Activated T-helper 1 cell treated with Interleukin-2 at 50 U/mL for 16 hours (primary cell): Measurements from ENCODE around the gene TEAD2.
A peak's percentile ranks its signal among the peaks of the same experiment; 100 is the strongest.
"Not testable (repeated sequence)": the region's sequence is repeated elsewhere in the genome, so short reads cannot be mapped to it uniquely, and the experiment has no call there.

Source experiments
- DNase-seq: peaks from one replicate; pipeline ENCODE4 v3.0.0-alpha.2; 2020; ENCODE audit warnings: low read depth

Gene TEAD2

DNA sequence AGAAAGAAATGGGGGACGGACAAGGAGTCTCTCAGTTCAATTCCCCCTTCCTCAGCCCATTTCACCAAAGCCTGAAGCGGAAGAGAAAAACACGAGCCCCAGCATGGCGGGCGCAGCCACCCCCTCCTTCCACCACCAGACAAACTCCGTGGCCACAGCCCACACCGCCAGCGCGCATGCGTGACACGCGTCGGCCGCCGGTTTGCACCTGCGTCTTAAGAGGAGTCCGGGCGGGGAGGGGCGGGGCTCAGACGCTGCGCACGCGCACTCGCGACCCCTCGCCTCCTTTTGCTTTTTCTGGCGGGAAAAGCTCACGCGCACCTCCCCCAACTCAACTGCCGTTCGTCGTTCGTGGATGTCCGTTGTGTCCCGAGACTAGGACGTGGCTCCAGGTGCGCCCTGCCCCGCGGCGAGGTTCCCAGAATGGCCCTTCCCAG lies 25.7 kb upstream of the TEAD2 start, which contains the start of gene KASH5:
KASH5 (plus strand) TSS at position 314 of the 437 bp plus-strand sequence. CDS start 2,635 bp downstream, outside the sequence.
- DNase-seq: peak; percentile 75

DNA sequence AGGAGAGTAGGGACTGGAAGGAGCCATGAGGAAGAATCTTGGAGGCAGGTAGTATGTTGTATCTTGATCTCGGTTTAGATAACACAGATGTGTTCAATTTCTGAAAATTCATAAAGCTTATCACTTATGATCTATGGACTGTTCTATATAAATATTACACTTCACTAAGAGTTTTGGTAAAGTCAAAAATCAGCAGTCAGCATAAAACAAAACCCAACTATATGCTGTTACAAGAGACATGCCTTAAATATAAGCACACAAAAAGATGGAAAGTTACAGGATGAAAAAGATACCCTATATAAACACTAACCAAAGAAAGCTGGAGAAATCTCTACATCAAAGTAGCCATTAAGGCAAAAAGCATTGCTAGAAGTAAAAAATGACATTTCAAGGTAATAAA lies 21.4 kb upstream of the TEAD2 start:
- no peak for DNase-seq

DNA sequence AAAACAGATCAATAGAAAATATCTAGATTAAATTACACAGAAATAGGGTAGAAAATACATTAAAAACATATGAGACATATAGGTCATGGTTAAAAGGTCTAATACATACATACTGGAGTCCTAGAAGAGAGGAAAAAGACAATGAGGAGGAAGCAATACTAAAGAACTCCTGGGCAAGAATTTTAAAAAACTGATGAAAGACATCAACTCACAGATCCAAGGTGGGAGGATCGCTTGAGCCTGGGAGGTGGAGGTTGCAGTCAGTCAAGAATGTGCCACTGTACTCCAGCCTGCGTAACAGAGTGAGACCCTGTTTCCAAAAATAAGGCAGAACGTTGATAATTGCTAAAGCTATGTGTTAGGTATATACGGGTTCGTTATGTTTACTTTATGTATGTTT lies 20.4 kb upstream of the TEAD2 start:
- no peak for DNase-seq

DNA sequence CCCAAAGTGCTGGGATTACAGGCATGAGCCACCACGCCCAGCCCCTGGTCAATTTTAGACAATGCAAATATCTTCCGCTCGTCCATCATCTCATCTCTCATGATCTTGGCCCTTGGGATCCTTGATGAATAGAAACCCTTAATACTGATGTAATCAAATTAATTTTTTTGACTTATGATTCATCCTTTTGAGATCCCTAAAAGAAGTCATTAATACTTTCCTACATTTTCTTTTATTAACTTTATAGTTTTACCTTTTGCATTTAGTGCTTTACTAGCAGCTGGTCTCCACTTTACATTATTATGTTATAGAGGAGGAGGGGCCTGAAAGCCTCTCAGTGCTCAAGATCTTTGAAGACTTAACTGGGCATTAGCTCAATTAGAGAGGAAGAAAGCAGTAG lies 18.2 kb upstream of the TEAD2 start:
- no peak for DNase-seq

DNA sequence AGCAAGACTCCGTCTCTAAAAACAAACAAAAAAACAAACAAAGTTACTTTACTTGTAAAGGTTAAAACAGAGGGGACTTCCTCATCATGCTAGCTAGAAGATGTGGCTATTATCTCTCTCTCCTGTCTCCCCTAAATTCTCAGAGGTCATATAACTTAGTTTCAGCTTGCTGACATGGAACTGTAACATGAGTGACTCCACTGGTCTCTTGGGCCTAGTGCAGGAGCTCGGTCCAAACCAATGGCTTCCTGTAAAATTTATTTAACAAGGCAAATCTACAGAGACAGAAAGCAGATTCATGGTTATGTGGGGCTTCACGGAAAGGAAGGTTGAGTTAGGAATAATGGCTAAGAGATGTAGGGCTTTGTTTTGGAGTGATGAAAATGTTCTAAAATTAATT lies 16.3 kb upstream of the TEAD2 start:
- no peak for DNase-seq

DNA sequence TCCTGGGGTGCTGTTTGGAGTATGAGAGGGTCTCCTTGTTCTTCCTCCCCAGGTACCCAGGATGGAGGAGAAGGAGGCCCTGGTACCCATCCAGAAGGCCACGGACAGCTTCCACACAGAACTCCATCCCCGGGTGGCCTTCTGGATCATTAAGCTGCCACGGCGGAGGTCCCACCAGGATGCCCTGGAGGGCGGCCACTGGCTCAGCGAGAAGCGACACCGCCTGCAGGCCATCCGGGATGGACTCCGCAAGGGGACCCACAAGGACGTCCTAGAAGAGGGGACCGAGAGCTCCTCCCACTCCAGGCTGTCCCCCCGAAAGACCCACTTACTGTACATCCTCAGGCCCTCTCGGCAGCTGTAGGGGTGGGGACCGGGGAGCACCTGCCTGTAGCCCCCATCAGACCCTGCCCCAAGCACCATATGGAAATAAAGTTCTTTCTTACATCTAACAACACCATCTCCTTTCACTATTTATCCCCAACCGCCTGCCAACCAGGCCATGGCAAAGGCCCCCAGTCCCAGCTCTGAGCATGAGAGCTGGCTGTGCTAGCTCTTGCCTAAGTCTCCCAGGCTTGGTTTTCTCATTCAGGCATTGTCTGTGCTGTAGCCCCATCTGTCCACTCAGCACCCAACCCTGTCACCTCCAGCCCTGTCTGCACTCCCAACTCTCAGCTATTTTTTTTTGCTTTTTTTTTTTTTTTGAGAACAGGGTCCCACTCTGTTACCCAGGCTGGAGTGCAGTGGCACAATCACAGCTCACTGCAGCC lies 12.6 kb upstream of the TEAD2 start:
- DNase-seq: no peak

DNA sequence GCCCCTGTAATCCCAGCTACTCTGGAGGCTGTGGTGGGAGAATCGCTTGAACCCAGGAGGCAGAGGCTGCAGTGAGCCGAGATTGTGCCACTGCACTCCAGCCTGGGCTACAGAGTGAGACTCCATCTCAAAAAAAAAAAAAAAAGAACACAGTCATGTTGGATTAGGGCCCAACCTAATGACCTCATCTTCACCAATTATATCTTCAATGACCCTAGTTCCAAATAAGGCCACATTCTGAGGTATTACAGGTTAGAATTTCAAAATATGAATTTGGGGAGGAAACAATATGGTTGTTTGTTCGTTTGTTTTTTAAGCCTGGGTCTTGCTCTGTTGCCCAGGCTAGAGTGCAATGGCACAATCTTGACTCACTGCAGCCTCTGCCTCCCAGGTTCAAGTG lies 11.0 kb upstream of the TEAD2 start:
- not testable (repeated sequence) for DNase-seq

DNA sequence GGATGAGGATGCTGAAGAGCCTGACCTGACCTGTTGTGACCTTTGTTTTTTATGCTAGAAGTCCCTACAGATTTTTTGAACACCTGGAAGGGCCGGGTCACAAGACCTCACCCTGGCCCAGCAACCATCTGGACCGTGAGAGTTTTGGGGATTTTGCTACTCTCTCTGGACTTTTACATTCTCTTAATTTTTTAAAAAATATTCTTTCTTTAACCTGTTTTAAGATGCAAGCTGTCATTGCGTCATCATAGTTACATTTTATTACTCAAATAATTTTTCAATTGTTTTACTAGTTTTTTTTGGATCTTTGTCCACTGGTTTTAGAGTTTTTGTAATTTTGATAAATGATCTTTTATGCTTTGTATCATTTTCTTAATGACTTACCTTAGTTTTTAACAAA lies 9.0 kb upstream of the TEAD2 start:
- DNase-seq: no peak

DNA sequence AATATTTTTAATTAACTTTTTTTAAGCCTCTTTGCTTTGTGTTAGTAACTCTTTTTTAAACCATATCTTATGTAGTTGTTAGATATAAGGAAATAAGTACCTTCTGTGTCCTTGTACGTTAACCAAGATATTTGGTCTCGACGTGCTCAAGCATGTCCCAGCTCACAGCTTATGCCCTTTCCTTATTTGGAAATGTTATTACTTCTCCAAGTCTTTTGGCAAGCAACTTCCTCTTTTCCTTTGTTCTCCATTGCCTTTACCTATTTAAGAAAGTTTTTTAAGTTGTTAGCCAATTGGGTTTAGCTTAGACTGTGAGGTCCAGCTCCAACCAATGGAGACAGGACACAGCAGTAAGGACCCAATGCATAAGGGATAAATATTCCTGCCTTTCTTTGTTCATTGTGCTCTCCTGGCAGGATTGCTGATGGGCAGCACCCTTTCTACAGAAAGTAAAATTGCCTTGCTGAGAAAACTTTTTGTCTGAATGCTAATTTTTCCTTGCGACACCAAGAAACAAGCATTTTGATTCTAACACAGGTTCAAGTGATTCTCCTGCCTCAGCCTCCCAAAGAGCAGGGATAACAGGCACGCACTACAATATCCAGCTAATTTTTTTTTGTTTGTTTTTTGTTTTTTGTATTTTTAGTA lies 6.6 kb upstream of the TEAD2 start:
- DNase-seq: no peak

DNA sequence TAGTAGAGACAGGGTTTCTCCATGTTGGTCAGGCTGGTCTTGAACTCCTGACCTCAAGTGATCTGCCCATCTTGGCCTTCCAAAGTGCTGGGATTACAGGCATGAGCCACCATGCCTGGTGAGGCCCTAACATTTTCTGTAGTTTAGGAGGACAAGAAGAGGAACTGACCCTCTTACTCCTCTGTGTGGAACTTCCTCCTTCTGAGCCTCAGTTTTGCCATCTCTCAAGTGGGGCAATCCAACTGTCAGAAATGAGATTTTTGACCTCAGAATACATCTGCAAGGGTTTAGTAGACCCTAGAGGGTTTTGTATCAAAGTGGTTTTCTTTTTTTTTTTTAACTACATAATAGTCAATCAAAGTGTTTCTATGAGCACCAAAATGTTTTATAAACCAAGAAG lies 3.9 kb upstream of the TEAD2 start:
- no peak for DNase-seq

DNA sequence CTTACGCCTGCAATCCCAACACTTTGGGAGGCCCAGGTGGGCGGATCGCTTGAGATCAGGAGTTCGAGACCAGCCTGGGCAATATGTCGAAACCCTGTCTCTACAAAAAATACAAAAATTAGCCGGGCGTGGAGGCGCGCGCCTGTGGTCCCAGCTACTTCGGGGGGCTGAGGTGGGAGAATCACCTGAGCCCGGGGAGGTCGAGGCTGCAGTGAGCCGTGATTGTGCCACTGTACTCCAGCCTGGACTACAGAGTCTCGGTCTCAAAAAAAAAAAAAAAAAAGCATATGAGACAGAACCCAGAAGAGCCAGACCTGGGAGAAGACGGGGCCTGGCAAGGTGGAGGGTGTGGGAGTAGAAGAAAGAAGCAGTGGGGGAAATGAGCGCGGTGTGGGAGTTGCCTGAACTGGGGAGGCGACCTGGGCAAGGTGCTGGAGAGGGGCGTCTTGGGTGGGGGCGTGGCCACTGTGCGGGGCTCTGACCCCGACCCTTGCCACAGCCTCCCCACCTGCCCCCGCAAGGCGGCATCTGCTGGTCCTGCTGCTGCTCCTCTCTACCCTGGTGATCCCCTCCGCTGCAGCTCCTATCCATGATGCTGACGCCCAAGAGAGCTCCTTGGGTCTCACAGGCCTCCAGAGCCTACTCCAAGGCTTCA lies 2.0 kb upstream of the TEAD2 start:
- DNase-seq: no peak

DNA sequence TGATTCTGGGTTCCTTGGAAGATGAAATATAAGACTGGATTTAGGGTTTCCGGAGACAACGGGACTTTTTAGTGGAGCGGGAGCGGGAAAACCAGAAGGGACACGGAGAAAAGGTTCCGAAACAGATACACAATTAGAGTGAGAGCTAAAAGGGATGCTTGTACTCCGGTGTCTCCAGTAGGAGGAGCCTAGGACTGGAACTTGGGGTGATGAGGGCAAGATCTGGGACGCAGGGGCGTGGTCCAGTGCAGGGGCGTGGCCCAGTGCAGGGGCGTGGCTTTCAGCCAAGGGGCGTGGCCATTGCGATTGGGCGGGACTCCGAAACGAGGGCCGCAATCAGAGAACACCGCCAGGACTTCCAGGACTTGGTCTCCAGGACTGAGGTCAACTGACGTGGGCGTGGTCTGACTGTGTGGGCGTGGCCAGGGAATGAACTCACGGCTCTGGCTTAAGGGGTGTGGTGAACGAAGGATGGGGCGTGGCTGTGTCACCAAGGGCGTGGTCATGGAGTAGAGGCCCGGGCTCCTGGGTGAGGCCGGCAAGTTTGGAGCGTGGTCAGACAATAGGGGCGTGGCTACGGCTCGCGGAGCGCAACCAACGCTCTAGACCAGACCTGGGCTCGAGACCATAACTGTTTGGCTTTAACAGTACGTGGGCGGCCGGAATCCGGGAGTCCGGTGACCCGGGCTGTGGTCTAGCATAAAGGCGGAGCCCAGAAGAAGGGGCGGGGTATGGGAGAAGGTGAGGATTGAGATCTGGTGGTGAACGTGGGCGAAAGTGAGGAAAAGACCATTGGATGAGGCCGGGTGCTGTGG lies 1.3 kb upstream of the TEAD2 start, which contains the start of gene DKKL1:
DKKL1 (plus strand) TSS at position 610 of the 815 bp plus-strand sequence; CDS start at position 732, 122 bp downstream.
- peak; percentile 36 for DNase-seq

DNA sequence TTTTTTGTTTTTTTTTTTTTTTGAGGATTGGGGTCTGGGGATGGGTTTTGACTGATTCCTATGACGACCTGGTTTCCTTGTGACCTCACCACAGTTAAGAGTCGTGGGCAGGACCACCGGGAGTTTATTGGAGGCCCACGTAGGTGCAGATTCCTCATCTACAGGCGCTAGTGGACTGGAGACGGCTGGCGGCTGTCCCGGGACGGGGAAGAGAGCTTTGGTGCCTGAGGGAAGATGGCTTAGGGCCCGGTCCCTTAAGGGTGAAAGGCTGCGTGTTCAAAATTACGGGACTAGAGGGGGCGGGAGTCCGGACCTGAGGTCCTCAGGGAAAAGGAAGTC lies 682 bp upstream of the TEAD2 start:
- no peak for DNase-seq

DNA sequence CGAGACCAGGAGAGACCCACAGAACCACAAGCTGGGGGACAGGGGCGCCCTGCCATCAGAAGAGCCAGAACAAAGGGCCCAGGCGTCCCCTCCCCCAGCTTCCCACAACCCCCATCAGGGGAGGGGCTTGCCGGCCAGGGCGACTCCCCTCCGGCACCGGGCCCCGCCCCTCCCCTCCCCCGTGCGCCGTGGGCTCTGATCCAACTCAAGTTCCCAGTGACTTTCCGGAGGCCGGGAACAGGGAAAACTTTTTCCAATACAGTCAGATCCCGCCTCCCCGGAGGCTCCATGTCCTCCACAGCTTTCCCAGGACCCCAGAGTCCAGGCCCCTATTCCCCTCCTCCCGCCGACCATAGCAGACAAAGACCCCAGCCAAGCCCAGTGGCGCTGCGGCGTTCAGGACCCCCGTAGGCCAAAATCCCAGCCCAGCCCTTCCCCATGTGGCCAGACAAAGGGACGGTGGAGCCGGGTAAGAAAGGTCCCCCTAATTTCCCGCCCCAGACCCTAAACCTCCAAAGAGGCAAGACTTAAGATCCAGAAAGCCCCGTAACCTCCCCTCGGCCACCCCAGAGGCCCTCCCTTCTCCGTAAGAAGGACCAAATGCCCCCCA lies 673 bp downstream of the TEAD2 start:
- no peak for DNase-seq

DNA sequence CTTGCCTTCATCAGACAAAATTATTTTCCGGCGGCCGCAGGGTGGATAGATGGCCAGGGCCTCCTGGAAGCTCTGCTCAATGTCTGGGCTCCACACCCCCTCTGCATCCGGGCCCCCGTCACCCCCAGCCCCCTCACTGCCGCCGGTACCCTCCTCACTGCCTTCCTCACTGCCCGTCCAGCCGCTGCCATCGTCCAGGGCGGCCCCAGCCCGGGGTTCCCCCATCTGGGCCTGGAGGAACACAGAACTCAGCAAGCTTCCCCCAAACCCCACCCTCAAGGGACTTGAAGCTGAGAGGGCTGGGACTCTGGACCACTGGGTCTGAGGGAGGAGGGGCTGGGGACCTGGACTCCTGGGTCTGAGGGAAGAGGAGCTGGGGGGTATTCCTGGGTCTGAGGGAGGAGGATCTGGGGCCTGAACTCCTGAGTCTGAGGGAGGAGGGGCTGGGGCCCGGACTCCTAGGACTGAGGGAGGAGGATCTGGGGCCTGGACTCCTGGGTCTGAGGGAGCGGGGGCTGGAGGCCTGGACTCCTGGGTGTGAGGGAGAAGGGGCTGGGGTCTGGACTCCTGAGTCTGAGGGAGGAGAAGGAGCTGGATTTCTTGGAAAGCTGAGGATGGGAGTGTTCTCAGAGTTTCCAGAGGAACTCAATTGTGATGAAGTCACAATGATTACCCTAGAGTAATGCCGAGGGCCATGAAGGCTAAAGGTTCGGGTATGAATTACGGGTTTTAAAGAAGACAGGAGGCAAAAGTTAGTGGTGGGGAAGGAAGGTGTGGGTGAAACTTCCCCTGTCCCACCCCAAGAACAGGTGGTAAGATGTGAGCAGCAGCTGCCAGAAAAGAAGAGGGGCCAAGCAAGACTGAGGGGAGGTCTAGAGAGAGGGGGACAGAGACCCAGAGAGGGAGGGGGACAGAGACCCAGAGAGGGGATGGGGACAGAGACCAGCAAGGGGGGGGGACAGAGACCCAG lies 2.1 kb downstream of the TEAD2 start:
- no peak for DNase-seq

DNA sequence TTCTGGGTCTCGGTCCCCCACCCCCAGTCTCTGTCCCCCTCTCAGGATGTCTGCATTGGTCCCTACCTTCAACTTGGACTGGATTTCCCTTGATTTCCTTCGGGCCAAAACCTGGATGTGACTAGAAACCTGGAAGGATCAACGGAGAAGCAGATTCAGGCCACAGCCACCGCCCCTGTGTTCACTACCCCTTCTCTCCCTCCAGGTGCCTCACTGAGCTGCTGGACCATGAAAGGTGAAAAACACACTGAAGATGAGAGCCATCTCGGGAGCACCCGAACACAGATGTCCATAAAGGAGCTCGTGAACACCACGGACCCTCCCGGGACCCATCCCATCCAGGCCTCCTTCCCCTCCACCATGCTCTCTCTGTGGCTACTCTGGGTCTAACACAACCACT lies 5.0 kb downstream of the TEAD2 start:
- DNase-seq: no peak

DNA sequence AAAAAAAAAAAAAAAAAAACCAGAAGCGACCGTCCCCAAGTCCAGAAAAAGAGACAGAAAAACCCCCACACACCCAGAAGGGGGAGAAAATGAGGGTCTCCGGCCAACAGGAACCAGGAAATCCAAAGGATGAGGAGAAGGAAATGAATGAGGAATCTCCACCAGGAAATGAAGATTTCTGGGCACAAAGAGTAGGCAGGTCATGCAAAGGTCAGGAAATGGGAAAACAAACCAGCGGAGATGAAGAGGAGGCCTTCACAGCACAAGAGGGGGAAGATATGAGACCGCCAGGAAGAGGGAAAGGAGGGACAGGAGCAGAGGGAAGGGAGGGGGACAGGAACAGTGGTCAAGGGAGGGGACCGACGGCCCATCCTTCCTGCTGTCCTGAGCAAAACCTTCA lies 5.8 kb downstream of the TEAD2 start:
- DNase-seq: no peak

DNA sequence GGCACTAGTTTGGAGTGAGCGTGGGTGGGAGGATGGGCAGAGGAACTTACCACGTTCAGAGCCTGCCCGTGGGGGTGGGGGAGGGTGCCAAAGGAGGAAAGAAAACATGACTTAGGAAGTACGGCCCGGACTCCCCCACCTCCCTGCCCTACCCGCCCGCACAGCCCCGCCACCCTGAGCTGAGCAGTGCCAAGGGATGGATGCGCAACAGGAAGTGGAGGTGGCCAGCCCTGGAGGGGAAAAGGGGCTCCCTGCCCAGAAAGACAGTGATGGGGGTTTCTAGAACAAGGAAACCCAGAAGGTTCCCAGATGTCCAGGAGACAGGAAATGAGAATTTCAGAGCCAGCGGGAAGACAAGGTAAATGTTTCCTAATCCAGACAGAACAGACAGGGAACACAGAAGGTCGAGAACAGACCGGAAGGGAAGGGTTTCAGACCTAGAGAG lies 6.3 kb downstream of the TEAD2 start:
- no peak for DNase-seq

DNA sequence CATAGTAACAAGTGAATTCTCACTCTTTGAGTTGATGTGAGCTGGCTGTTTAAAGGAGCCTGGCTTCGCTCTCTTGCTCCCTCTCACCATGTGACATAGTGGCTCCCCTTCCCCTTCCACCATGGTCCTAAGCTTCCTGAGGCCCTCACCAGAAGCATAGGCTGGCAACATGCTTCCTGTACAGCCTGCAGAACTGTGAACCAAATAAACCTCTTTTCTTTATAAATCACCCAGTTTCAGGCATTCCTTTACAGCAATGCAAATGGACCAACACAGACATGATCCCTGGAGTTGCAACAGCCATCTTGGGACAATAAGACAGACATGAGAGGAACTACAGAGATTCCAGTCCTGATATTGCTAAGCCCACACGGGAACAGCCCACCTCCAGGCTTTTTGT lies 12.6 kb downstream of the TEAD2 start:
- DNase-seq: no peak
